Kidney epithelial cell (primary cell): ENCODE results near the gene DGCR8. TPM values are rescaled to one million over a fixed set of nuclear protein-coding genes. Genes with fewer than 3 reads are reported as not detected.

Experiments
- DNase-seq: peaks from one replicate; pipeline ENCODE4 v3.0.0-alpha.2; 2010; ENCODE audit warnings: low read depth
- H3K27me3 ChIP-seq: 2 replicates; pipeline ENCODE4 v1.6.0; 2011; ENCODE audit warnings: low read length; ENCODE audit not compliant: control insufficient read depth, insufficient read depth
- H3K36me3 ChIP-seq: 2 replicates; pipeline ENCODE4 v1.5.1; 2011; ENCODE audit warnings: low read length; ENCODE audit not compliant: control insufficient read depth, insufficient read depth
- H3K4me3 ChIP-seq: 2 replicates; pipeline ENCODE4 v1.5.1; 2011; ENCODE audit warnings: low read depth, mild to moderate bottlenecking, control low read depth, low read length
- total RNA-seq: library from RNA; depleted of rRNA; stranded (reverse); fragments of >200 nt; gene quantifications from 2 replicates; pipeline ENCODE4 v1.2.3, GENCODE V29; 2015
- TF ChIP-seq, protein P1 (sequence below): IDR thresholded peaks from 2 replicates; pipeline ENCODE4 v1.5.1; 2011; ENCODE audit warnings: mild to moderate bottlenecking, moderate library complexity, low read length, control low read depth, inconsistent platforms; ENCODE audit not compliant: insufficient read depth, poor library complexity, severe bottlenecking

Gene DGCR8
- total RNA-seq, 1 donor from 2014 or later: 34.0 TPM

- DNase-seq: no peak
- TF ChIP-seq, protein P1, sequence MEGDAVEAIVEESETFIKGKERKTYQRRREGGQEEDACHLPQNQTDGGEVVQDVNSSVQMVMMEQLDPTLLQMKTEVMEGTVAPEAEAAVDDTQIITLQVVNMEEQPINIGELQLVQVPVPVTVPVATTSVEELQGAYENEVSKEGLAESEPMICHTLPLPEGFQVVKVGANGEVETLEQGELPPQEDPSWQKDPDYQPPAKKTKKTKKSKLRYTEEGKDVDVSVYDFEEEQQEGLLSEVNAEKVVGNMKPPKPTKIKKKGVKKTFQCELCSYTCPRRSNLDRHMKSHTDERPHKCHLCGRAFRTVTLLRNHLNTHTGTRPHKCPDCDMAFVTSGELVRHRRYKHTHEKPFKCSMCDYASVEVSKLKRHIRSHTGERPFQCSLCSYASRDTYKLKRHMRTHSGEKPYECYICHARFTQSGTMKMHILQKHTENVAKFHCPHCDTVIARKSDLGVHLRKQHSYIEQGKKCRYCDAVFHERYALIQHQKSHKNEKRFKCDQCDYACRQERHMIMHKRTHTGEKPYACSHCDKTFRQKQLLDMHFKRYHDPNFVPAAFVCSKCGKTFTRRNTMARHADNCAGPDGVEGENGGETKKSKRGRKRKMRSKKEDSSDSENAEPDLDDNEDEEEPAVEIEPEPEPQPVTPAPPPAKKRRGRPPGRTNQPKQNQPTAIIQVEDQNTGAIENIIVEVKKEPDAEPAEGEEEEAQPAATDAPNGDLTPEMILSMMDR: no peak
- Histone ChIP-seq H3K4me3 (no peak overlapping the region), H3K36me3 (peaks cover 3% of the 10 kb centered on the region), H3K27me3 (no peaks in the 10 kb centered on the region)
Observed at GRCh38 chr22:20085651-20086050, 5.6 kb downstream of the DGCR8 start.

GRCh38 chr22:20086101-20086599 lies 6.1 kb downstream of the DGCR8 start:
- H3K4me3 ChIP-seq: no peak overlapping the region
- DNase-seq: no peak
- no peaks in the 10 kb centered on the region for H3K27me3 ChIP-seq
- TF ChIP-seq, protein P1: no peak
- peaks cover 3% of the 10 kb centered on the region for H3K36me3 ChIP-seq

DNA sequence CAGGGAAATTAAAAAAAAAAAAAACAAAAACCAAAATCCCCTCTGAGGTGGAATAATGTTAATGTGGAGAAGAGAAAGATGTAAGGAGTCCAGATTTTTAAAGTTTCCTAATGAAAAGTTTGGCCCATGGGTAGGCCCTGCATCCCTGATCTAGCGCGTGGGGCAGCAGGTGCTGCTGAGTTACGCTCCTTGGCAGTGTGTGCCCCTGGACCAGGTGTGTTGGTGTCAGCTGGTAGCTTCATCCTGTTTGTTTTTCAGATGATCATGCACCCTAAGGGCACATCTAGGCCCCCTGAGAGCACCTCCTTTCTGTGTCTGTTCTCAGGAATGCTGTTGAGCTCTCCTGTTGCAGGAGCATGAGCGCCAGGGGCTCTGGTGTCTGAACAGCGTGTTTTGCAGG lies 6.7 kb downstream of the DGCR8 start:
- Histone ChIP-seq H3K4me3 (no peak overlapping the region), H3K36me3 (peaks cover 3% of the 10 kb centered on the region), H3K27me3 (no peaks in the 10 kb centered on the region)
- TF ChIP-seq, protein P1: no peak
- no peak for DNase-seq

- peaks cover 4% of the 10 kb centered on the region for H3K36me3 ChIP-seq
- H3K27me3 ChIP-seq: no peaks in the 10 kb centered on the region
- TF ChIP-seq, protein P1: no peak
- H3K4me3 ChIP-seq: no peak overlapping the region
- DNase-seq: no peak
Observed at GRCh38 chr22:20087319-20088262, 7.5 kb downstream of the DGCR8 start.

- no peak overlapping the region for H3K4me3 ChIP-seq
- DNase-seq: no peak
- TF ChIP-seq, protein P1: no peak
- H3K27me3 ChIP-seq: no peaks in the 10 kb centered on the region
- H3K36me3 ChIP-seq: peaks cover 5% of the 10 kb centered on the region
Observed at GRCh38 chr22:20088263-20088648, 8.2 kb downstream of the DGCR8 start.
